ENCODE results near the gene CRB1. TPM values are rescaled to one million over a fixed set of nuclear protein-coding genes. Genes with fewer than 3 reads are reported as not detected.
A peak's percentile ranks its signal among the peaks of the same experiment; 100 is the strongest.

The CRB1 gene
- polyA plus RNA-seq, 3 donors, result not detected

DNA sequence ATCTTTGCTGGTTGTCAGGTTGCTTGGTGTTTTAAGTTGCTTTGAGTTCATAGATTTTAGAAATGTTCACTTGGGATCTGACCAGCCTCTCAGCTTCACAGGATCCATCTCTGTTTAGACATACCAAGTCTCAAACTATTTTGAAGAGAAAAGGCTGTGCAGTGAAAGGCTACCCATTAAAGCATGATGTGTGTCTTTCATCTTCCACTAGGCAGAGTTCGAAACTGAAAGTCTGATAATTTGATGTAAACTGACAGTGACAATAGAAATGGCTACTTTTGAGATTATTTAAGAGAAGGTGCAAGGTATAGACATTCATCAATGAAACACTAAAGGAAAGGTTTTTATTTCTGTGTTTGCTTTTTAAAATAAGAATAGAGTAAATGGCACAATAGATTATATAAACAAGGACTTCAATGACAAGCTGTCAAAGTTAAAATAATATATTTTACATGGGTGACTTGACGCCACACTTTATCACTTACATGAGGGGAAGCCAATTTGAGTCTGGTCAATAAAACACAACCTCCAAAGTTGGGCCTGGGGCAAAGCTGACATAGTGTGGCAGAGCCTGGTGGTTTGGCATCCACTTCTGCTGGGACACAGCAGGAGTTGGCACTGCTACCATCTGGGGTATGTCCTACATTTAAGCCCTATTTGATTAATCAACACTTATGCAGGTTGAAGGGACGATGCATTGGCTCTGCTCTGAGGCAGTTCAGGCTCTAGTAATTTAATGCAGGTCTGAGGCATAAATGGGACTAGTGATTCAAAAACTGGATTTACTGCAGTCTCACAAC, 197.7 kb downstream of the CRB1 start:
- Mint-ChIP-seq H3K36me3 (no peaks in the 10 kb centered on the region), H3K4me3 (no peak overlapping the region)
- no peaks in the 10 kb centered on the region for H4K20me1 ChIP-seq (ENCODE audit: insufficient read depth, low read length)

DNA sequence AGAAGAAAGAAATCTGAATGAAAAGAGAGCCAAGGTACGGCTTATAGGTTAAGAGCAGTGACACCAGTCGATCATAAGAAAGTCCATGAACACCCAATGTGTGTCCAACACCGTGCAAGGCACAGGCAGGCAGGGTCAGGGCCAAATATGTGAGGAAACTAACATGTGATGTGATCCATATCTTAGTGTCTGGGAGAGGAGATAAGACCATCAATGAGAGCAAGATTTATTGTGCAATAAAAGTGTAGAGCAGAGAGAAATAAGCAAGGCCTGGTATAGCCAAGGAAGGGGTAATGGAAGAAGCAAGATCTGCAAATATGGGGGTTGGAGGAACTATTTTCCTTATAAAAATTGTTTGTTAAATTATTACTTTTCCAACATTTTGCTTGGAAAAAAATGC, 198.8 kb downstream of the CRB1 start:
- Histone ChIP-seq H3K27ac (ENCODE audit: low read depth in 1 of 2, low read length in 2 of 2) (no peak overlapping the region), H3K4me1 (ENCODE audit: control insufficient read depth in 1 of 2, insufficient read depth in 2 of 2, low read length in 2 of 2) (peaks cover 5 to 16% of the 10 kb centered on the region in 2 donors), H3K4me3 (replicated peaks in 1 of 3; ENCODE audit: low read depth in 2 of 3, low read length in 3 of 3) (no peak overlapping the region), H3K27me3 (ENCODE audit: control insufficient read depth in 2 of 2, insufficient read depth in 2 of 2, low read length in 2 of 2) (no peaks in the 10 kb centered on the region), H2AFZ (ENCODE audit: insufficient read depth, low read depth, low read length, poor library complexity, severe bottlenecking) (no peak overlapping the region), H3K79me2 (ENCODE audit: insufficient read depth, low read length) (no peaks in the 10 kb centered on the region), H3K36me3 (replicated peaks in 1 of 2; ENCODE audit: control insufficient read depth in 1 of 2, insufficient read depth in 2 of 2, low read length in 2 of 2) (no peaks in the 10 kb centered on the region), H3K9me3 (replicated peaks in 1 of 2; ENCODE audit: control insufficient read depth in 1 of 2, insufficient read depth in 1 of 2, low read length in 2 of 2) (no peaks in the 10 kb centered on the region), H3K4me2 (replicated peaks; ENCODE audit: extremely low read depth, low read length, poor library complexity, severe bottlenecking) (no peak overlapping the region), H4K20me1 (ENCODE audit: insufficient read depth, low read length) (no peaks in the 10 kb centered on the region), H3K9ac (ENCODE audit: insufficient read depth, low read length, poor library complexity, severe bottlenecking) (no peak overlapping the region)
- H3K4me3 Mint-ChIP-seq, result no peak overlapping the region
- TF ChIP-seq, protein P1, sequence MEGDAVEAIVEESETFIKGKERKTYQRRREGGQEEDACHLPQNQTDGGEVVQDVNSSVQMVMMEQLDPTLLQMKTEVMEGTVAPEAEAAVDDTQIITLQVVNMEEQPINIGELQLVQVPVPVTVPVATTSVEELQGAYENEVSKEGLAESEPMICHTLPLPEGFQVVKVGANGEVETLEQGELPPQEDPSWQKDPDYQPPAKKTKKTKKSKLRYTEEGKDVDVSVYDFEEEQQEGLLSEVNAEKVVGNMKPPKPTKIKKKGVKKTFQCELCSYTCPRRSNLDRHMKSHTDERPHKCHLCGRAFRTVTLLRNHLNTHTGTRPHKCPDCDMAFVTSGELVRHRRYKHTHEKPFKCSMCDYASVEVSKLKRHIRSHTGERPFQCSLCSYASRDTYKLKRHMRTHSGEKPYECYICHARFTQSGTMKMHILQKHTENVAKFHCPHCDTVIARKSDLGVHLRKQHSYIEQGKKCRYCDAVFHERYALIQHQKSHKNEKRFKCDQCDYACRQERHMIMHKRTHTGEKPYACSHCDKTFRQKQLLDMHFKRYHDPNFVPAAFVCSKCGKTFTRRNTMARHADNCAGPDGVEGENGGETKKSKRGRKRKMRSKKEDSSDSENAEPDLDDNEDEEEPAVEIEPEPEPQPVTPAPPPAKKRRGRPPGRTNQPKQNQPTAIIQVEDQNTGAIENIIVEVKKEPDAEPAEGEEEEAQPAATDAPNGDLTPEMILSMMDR (IDR thresholded peaks at IDR 0.05), result no peak
- no peak overlapping the region for H3K27ac Mint-ChIP-seq
- no peaks in the 10 kb centered on the region for H3K9me3 Mint-ChIP-seq
- no peaks in the 10 kb centered on the region for H3K36me3 Mint-ChIP-seq
- peaks cover 0 to 1% (median 0%) of the 10 kb centered on the region in 3 donors for H3K27me3 Mint-ChIP-seq (ENCODE audit: low read depth in 3 of 3)
- intact Hi-C loops (cut with micrococcal nuclease), result no loop called here
- H3K4me1 Mint-ChIP-seq, result peaks cover 21% of the 10 kb centered on the region
- WGBS (ENCODE audit: insufficient coverage), result 78% methylated on average over 3 of the region's 3 CpGs
- no peak for DNase-seq

More for the DNA sequence above, 197.7 kb downstream of the CRB1 start:
- no peaks in the 10 kb centered on the region for H3K9me3 ChIP-seq (replicated peaks in 1 of 2; ENCODE audit: control insufficient read depth in 1 of 2, insufficient read depth in 1 of 2, low read length in 2 of 2)
- H3K9ac ChIP-seq (ENCODE audit: insufficient read depth, low read length, poor library complexity, severe bottlenecking), result no peak overlapping the region
- intact Hi-C loops (cut with micrococcal nuclease), result no loop called here
- WGBS (ENCODE audit: insufficient coverage), result no CpG with 5 or more reads among the region's 3 CpGs
- H3K4me2 ChIP-seq (replicated peaks; ENCODE audit: extremely low read depth, low read length, poor library complexity, severe bottlenecking), result no peak overlapping the region
- H3K36me3 ChIP-seq (replicated peaks in 1 of 2; ENCODE audit: control insufficient read depth in 1 of 2, insufficient read depth in 2 of 2, low read length in 2 of 2), result no peaks in the 10 kb centered on the region
- H3K4me1 ChIP-seq (ENCODE audit: control insufficient read depth in 1 of 2, insufficient read depth in 2 of 2, low read length in 2 of 2), result peaks cover 5 to 16% of the 10 kb centered on the region in 2 donors
- Mint-ChIP-seq H3K27me3 (ENCODE audit: low read depth in 3 of 3) (peaks cover 0 to 1% (median 0%) of the 10 kb centered on the region in 3 donors), H3K4me1 (peaks cover 21% of the 10 kb centered on the region), H3K27ac (peak overlapping the region in 1 of 7 donors; percentile 15), H3K9me3 (no peaks in the 10 kb centered on the region)
- H3K79me2 ChIP-seq (ENCODE audit: insufficient read depth, low read length), result no peaks in the 10 kb centered on the region
- TF ChIP-seq, protein P1 (IDR thresholded peaks at IDR 0.05), result no peak
- H3K27me3 ChIP-seq (ENCODE audit: control insufficient read depth in 2 of 2, insufficient read depth in 2 of 2, low read length in 2 of 2), result no peaks in the 10 kb centered on the region
- peak overlapping the region; percentile 42 for H2AFZ ChIP-seq (ENCODE audit: insufficient read depth, low read depth, low read length, poor library complexity, severe bottlenecking)
- DNase-seq, result no peak
- no peak overlapping the region for H3K27ac ChIP-seq (ENCODE audit: low read depth in 1 of 2, low read length in 2 of 2)
- H3K4me3 ChIP-seq (replicated peaks in 1 of 3; ENCODE audit: low read depth in 2 of 3, low read length in 3 of 3), result no peak overlapping the region

Data from CD14-positive monocyte (primary cell).